ENCODE measurements around the gene YOD1. TPM values are rescaled to one million over a fixed set of nuclear protein-coding genes. Genes with fewer than 3 reads are reported as not detected.
A peak's percentile ranks its signal among the peaks of the same experiment; 100 is the strongest.

The YOD1 gene
- total and polyA plus RNA-seq, 2 donors (not counting 1 experiment from before 2014, with no cell fraction given): 3.0 to 5.6 TPM

GRCh38 chr1:207022996-207023679, 27.9 kb downstream of the YOD1 start:
- no peaks in the 10 kb centered on the region for H3K79me2 ChIP-seq (ENCODE audit: control insufficient read depth, insufficient read depth, low read length)
- no peak for TF ChIP-seq EZH2 (IDR thresholded peaks at IDR 0.05; ENCODE audit: low read length, missing control alignments)
- TF ChIP-seq, protein P1, sequence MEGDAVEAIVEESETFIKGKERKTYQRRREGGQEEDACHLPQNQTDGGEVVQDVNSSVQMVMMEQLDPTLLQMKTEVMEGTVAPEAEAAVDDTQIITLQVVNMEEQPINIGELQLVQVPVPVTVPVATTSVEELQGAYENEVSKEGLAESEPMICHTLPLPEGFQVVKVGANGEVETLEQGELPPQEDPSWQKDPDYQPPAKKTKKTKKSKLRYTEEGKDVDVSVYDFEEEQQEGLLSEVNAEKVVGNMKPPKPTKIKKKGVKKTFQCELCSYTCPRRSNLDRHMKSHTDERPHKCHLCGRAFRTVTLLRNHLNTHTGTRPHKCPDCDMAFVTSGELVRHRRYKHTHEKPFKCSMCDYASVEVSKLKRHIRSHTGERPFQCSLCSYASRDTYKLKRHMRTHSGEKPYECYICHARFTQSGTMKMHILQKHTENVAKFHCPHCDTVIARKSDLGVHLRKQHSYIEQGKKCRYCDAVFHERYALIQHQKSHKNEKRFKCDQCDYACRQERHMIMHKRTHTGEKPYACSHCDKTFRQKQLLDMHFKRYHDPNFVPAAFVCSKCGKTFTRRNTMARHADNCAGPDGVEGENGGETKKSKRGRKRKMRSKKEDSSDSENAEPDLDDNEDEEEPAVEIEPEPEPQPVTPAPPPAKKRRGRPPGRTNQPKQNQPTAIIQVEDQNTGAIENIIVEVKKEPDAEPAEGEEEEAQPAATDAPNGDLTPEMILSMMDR (conservative IDR thresholded peaks at IDR 0.05 in 1 of 2, IDR thresholded peaks at IDR 0.05 in 1 of 2; ENCODE audit: low read depth in 1 of 2, low read length in 2 of 2): no peak
- no peak overlapping the region for H3K4me3 ChIP-seq (replicated peaks in 1 of 4; ENCODE audit: control extremely low read depth in 1 of 4, insufficient read depth in 1 of 4, low read depth in 3 of 4, low read length in 4 of 4)
- no peak overlapping the region for H2AFZ ChIP-seq (ENCODE audit: low read length)
- H4K20me1 ChIP-seq (ENCODE audit: control insufficient read depth, extremely low read depth, insufficient read depth, low read length): no peaks in the 10 kb centered on the region
- H3K27me3 ChIP-seq (ENCODE audit: control insufficient read depth, insufficient read depth, low read length): no peaks in the 10 kb centered on the region
- no peaks in the 10 kb centered on the region for H3K9me3 ChIP-seq (ENCODE audit: control insufficient read depth, insufficient read depth, low read depth, low read length)
- H3K4me1 ChIP-seq (ENCODE audit: control insufficient read depth, extremely low read depth, insufficient read depth, low read length): peaks cover 7% of the 10 kb centered on the region
- H3K9ac ChIP-seq (ENCODE audit: insufficient read depth, low read length): no peak overlapping the region
- no peak for DNase-seq (ENCODE audit: low read depth in 2 of 2)
- no peak overlapping the region for H3K27ac ChIP-seq (ENCODE audit: insufficient read depth, low read length)
- H3K36me3 ChIP-seq (ENCODE audit: control insufficient read depth, insufficient read depth, low read length): no peaks in the 10 kb centered on the region
- no peak overlapping the region for H3K4me2 ChIP-seq (ENCODE audit: extremely low read depth, insufficient read depth, low read length)

- H3K36me3 ChIP-seq (ENCODE audit: control insufficient read depth, insufficient read depth, low read length): no peaks in the 10 kb centered on the region
- H3K27ac ChIP-seq (ENCODE audit: insufficient read depth, low read length): no peak overlapping the region
- H3K4me1 ChIP-seq (ENCODE audit: control insufficient read depth, extremely low read depth, insufficient read depth, low read length): peaks cover 7% of the 10 kb centered on the region
- H3K4me2 ChIP-seq (ENCODE audit: extremely low read depth, insufficient read depth, low read length): no peak overlapping the region
- no peak for DNase-seq (ENCODE audit: low read depth in 2 of 2)
- no peak for TF ChIP-seq EZH2 (IDR thresholded peaks at IDR 0.05; ENCODE audit: low read length, missing control alignments)
- TF ChIP-seq, protein P1 (conservative IDR thresholded peaks at IDR 0.05 in 1 of 2, IDR thresholded peaks at IDR 0.05 in 1 of 2; ENCODE audit: low read depth in 1 of 2, low read length in 2 of 2): no peak
- H3K4me3 ChIP-seq (replicated peaks in 1 of 4; ENCODE audit: control extremely low read depth in 1 of 4, insufficient read depth in 1 of 4, low read depth in 3 of 4, low read length in 4 of 4): no peak overlapping the region
- H2AFZ ChIP-seq (ENCODE audit: low read length): no peak overlapping the region
- no peaks in the 10 kb centered on the region for H3K79me2 ChIP-seq (ENCODE audit: control insufficient read depth, insufficient read depth, low read length)
- H3K9ac ChIP-seq (ENCODE audit: insufficient read depth, low read length): no peak overlapping the region
- no peaks in the 10 kb centered on the region for H3K27me3 ChIP-seq (ENCODE audit: control insufficient read depth, insufficient read depth, low read length)
- no peaks in the 10 kb centered on the region for H3K9me3 ChIP-seq (ENCODE audit: control insufficient read depth, insufficient read depth, low read depth, low read length)
- no peaks in the 10 kb centered on the region for H4K20me1 ChIP-seq (ENCODE audit: control insufficient read depth, extremely low read depth, insufficient read depth, low read length)
Measured at GRCh38 chr1:207021876-207022596, 29.0 kb downstream of the YOD1 start.

- no peaks in the 10 kb centered on the region for H4K20me1 ChIP-seq (ENCODE audit: control insufficient read depth, extremely low read depth, insufficient read depth, low read length)
- no peak overlapping the region for H3K9ac ChIP-seq (ENCODE audit: insufficient read depth, low read length)
- H2AFZ ChIP-seq (ENCODE audit: low read length): no peak overlapping the region
- H3K79me2 ChIP-seq (ENCODE audit: control insufficient read depth, insufficient read depth, low read length): no peaks in the 10 kb centered on the region
- TF ChIP-seq EZH2 (IDR thresholded peaks at IDR 0.05; ENCODE audit: low read length, missing control alignments): no peak
- TF ChIP-seq, protein P1 (conservative IDR thresholded peaks at IDR 0.05 in 1 of 2, IDR thresholded peaks at IDR 0.05 in 1 of 2; ENCODE audit: low read depth in 1 of 2, low read length in 2 of 2): no peak
- no peaks in the 10 kb centered on the region for H3K9me3 ChIP-seq (ENCODE audit: control insufficient read depth, insufficient read depth, low read depth, low read length)
- no peak overlapping the region for H3K4me3 ChIP-seq (replicated peaks in 1 of 4; ENCODE audit: control extremely low read depth in 1 of 4, insufficient read depth in 1 of 4, low read depth in 3 of 4, low read length in 4 of 4)
- no peak overlapping the region for H3K27ac ChIP-seq (ENCODE audit: insufficient read depth, low read length)
- H3K27me3 ChIP-seq (ENCODE audit: control insufficient read depth, insufficient read depth, low read length): no peaks in the 10 kb centered on the region
- no peaks in the 10 kb centered on the region for H3K36me3 ChIP-seq (ENCODE audit: control insufficient read depth, insufficient read depth, low read length)
- DNase-seq (ENCODE audit: low read depth in 2 of 2): peak; percentile 11 to 87
- H3K4me2 ChIP-seq (ENCODE audit: extremely low read depth, insufficient read depth, low read length): no peak overlapping the region
- H3K4me1 ChIP-seq (ENCODE audit: control insufficient read depth, extremely low read depth, insufficient read depth, low read length): peaks cover 7% of the 10 kb centered on the region
Measured at GRCh38 chr1:207021139-207021861, 29.7 kb downstream of the YOD1 start.

Measured in fibroblast of lung (primary cell).